ENCODE results near the gene ZBTB7C.

DNA sequence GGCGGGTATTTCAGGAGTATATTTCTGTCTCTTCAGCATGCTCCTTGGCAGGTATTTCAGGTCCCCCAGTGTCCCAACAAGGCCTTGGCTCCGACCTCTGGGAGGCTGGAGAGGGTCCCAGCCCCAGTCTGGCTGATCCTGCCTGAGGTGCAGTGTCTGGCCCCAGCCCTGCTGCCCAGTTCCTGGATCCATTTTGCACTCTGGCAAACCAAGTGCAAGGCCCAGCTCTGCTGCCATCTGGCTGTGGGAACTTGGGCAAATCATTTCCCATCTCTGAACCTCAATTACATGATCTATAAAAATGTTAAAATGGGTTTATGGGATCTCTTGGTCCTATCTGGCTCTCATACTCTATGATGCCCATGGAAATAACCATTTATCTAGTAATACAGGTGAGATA lies 63.6 kb downstream of the ZBTB7C start:
- TF ChIP-seq, protein P1, sequence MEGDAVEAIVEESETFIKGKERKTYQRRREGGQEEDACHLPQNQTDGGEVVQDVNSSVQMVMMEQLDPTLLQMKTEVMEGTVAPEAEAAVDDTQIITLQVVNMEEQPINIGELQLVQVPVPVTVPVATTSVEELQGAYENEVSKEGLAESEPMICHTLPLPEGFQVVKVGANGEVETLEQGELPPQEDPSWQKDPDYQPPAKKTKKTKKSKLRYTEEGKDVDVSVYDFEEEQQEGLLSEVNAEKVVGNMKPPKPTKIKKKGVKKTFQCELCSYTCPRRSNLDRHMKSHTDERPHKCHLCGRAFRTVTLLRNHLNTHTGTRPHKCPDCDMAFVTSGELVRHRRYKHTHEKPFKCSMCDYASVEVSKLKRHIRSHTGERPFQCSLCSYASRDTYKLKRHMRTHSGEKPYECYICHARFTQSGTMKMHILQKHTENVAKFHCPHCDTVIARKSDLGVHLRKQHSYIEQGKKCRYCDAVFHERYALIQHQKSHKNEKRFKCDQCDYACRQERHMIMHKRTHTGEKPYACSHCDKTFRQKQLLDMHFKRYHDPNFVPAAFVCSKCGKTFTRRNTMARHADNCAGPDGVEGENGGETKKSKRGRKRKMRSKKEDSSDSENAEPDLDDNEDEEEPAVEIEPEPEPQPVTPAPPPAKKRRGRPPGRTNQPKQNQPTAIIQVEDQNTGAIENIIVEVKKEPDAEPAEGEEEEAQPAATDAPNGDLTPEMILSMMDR (IDR thresholded peaks at IDR 0.05): peak in 4 of 7 experiments; percentile 25 to 62 (median 30)
- no peak for TF ChIP-seq POLR2A (IDR thresholded peaks at IDR 0.05)
